AG10803 (cell line): ENCODE measurements around the gene CEP72.

ENCODE experiments used
- DNase-seq: peaks from one replicate; pipeline ENCODE4 v3.0.0; 2010; ENCODE audit warnings: low read depth
- H3K4me3 ChIP-seq: 2 replicates; pipeline ENCODE4 v1.5.1; 2011; ENCODE audit warnings: mild to moderate bottlenecking, low read length, control low read depth
- CTCF ChIP-seq: conservative IDR thresholded peaks from 2 replicates; pipeline ENCODE4 v1.5.1; 2011; ENCODE audit warnings: mild to moderate bottlenecking, low read length, control low read depth, inconsistent platforms

Gene CEP72

DNA sequence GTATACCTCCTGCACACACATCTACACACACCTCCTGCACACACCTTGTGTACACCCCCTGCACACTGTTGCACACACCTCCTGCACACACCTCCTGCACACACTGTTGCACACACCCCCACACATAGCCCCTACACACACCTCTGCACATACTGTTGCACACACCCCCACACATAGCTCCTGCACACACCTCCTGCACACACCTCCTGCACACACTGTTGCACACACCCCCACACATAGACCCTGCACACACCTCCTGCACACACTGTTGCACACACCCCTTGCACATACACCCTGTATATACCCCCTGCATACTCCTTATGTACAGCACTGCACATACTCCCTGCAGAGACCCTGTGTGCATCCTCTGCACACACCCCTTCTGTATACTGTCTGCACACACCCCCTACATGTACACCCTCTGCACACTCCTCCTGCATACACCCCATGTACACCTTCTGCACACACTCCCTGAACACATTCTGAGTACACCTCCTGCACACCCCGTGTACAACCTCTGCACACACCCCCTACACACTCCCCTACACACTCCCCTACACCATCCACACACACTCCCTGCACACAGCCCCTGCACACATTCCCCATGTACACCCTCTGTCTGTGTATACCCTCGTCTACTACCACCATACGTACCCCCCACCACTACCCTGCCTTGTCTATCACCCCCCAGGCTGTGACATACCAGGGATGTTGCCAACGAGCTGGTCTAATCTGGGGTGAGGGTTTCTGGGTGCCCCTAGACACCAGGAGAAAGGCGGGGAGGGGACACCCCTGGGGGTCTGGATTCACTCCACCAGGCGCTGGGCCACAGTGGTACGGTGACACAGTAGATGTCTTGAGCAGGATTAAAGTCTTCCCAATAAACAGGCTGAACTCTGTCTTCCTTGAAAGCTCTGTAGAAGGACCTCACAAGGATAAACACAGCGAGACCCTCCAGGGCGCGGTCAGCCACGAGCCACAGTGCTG lies 1.1 kb upstream of the CEP72 start:
- peak overlapping the region; percentile 79 for H3K4me3 ChIP-seq
- no peak for TF ChIP-seq CTCF
- no peak for DNase-seq

- DNase-seq: no peak
- peak overlapping the region; percentile 67 for H3K4me3 ChIP-seq
- TF ChIP-seq CTCF: no peak
Measured at GRCh38 chr5:612498-613424, 621 bp downstream of the CEP72 start.

GRCh38 chr5:616484-617039 lies 4.4 kb downstream of the CEP72 start:
- DNase-seq: no peak
- TF ChIP-seq CTCF: no peak
- no peak overlapping the region for H3K4me3 ChIP-seq

DNA sequence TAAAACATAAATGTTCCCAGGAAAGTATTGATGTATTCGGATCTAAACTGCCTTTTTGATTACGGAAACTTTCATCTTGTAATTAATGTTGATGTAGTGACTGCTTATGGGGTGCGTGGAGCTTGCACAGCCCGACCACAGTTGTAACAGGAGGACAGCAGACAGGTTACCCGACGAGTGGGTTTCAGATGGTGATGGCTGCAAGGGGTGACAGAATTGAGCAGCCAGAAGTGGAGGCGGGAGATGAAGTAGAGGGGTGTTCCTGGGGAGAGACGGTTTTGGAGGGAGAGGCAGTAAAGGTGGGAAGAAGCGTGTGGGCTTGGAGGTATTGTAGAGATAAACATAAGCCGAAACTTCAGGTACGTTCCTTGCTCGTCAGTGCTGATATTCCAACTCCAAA lies 5.8 kb downstream of the CEP72 start:
- TF ChIP-seq CTCF: no peak
- no peak for DNase-seq
- no peak overlapping the region for H3K4me3 ChIP-seq

- TF ChIP-seq CTCF: no peak
- no peak overlapping the region for H3K4me3 ChIP-seq
- DNase-seq: no peak
Measured at GRCh38 chr5:618450-618849, 6.3 kb downstream of the CEP72 start.

DNA sequence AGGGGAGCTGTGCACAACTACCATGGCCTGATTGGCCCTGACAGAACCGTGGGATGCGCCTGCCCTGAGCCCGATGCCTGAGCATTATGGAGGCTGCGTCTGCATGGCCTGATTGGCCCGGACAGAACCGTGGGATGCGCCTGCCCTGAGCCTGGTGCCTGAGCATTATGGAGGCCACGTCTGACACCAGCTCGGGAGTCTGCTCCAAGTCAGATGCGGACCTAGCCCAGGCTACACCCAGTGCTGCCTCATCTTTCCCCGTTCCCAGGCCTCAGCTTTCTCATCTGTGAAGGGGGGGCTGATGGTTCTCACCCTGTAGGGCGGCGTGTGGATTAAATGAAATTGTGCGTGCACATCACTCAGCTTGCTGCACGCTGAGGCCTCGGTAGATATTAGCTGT lies 7.3 kb downstream of the CEP72 start:
- H3K4me3 ChIP-seq: no peak overlapping the region
- DNase-seq: no peak
- TF ChIP-seq CTCF: no peak
